ENCODE data around the gene ITK.

ITK gene

DNA sequence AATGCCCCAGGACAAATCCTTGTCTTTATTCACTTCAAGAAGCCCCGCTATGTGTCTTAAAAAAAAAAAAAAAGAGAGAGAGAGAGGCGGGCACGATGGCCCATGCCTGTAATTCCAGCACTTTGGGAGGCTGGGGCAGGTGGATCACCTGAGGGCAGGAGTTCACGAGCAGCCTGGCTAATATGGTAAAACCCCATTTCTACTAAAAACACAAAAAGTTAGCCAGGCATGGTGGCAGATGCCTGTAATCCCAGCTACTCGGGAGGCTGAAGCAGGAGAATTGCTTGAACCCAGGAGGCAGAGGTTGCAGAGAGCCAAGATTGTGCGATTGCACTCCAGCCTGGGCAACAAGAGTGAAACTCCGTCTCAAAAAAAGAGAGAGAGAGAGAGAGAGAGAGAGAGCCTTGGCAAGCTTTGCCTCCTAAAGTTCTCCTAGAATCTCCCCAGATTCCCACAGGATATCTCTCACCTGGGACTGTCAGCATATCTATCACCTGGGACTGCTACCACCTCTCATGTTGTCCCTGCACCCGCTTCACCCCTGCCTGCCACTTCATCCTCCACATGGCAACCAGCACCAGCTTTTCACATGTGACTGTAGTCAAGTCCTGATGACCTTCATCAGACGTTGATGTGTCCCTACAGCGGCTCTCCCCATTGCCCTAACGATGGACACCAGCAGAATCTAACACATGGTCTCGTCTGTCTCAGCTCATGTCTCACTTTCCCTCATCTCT, 5.8 kb downstream of the ITK start:
- Histone ChIP-seq H3K27me3 (ENCODE audit: insufficient read depth, poor library complexity, severe bottlenecking) (peaks cover 7% of the 10 kb centered on the region), H3K27ac (replicated peaks) (no peak overlapping the region), H3K4me3 (replicated peaks; ENCODE audit: insufficient read depth, low read length) (no peak overlapping the region)
- DNase-seq (ENCODE audit: low read depth in 1 of 2, low spot score in 1 of 2): no peak
- TF ChIP-seq, protein P1, sequence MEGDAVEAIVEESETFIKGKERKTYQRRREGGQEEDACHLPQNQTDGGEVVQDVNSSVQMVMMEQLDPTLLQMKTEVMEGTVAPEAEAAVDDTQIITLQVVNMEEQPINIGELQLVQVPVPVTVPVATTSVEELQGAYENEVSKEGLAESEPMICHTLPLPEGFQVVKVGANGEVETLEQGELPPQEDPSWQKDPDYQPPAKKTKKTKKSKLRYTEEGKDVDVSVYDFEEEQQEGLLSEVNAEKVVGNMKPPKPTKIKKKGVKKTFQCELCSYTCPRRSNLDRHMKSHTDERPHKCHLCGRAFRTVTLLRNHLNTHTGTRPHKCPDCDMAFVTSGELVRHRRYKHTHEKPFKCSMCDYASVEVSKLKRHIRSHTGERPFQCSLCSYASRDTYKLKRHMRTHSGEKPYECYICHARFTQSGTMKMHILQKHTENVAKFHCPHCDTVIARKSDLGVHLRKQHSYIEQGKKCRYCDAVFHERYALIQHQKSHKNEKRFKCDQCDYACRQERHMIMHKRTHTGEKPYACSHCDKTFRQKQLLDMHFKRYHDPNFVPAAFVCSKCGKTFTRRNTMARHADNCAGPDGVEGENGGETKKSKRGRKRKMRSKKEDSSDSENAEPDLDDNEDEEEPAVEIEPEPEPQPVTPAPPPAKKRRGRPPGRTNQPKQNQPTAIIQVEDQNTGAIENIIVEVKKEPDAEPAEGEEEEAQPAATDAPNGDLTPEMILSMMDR (IDR thresholded peaks at IDR 0.05; ENCODE audit: insufficient read depth, low read length): no peak
- no peak for TF ChIP-seq POLR2AphosphoS5 (IDR thresholded peaks at IDR 0.05; ENCODE audit: low read depth)
- no peak for TF ChIP-seq SPI1 (IDR thresholded peaks at IDR 0.05; ENCODE audit: borderline replicate concordance, low read depth)
- TF ChIP-seq, protein P2, sequence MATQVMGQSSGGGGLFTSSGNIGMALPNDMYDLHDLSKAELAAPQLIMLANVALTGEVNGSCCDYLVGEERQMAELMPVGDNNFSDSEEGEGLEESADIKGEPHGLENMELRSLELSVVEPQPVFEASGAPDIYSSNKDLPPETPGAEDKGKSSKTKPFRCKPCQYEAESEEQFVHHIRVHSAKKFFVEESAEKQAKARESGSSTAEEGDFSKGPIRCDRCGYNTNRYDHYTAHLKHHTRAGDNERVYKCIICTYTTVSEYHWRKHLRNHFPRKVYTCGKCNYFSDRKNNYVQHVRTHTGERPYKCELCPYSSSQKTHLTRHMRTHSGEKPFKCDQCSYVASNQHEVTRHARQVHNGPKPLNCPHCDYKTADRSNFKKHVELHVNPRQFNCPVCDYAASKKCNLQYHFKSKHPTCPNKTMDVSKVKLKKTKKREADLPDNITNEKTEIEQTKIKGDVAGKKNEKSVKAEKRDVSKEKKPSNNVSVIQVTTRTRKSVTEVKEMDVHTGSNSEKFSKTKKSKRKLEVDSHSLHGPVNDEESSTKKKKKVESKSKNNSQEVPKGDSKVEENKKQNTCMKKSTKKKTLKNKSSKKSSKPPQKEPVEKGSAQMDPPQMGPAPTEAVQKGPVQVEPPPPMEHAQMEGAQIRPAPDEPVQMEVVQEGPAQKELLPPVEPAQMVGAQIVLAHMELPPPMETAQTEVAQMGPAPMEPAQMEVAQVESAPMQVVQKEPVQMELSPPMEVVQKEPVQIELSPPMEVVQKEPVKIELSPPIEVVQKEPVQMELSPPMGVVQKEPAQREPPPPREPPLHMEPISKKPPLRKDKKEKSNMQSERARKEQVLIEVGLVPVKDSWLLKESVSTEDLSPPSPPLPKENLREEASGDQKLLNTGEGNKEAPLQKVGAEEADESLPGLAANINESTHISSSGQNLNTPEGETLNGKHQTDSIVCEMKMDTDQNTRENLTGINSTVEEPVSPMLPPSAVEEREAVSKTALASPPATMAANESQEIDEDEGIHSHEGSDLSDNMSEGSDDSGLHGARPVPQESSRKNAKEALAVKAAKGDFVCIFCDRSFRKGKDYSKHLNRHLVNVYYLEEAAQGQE (IDR thresholded peaks at IDR 0.05; ENCODE audit: insufficient replicate concordance, low read depth): no peak
- TF ChIP-seq GABPA (IDR thresholded peaks at IDR 0.05; ENCODE audit: low read depth): no peak

DNA sequence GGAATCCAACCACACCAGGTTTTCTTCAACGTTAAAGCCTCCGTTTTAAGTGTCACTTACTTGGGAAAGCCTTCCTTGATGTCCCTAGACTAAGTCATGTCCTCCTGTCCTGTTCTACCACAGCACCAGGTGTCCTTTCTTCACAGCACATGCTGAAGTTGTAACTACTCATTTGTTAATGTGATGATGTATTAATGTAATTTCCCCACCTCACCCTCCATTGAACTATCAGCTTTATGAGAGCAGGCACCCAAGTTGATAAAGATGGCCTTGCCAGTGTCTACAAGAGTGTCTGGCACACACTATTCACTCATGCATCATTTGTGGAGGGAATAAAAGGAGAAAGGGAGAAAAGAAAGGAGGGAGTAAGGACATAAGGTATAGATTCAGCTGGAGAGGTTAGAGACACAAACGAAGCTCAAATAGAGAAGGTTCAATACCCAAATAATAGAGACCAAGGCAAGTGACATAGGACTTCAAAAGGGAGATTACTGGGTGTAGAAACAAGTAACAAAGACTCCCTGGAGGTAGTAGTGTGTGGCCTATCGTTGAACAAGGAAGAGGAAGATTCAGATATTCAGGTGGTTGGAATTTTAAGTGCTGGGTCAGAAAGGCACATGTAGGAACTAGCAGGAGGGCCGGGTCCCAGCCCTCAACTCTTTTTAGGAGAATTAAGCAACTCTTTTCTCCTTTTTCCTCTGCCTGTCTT, 6.6 kb downstream of the ITK start:
- Histone ChIP-seq H3K27ac (replicated peaks) (no peak overlapping the region), H3K27me3 (ENCODE audit: insufficient read depth, poor library complexity, severe bottlenecking) (peaks cover 2% of the 10 kb centered on the region), H3K4me3 (replicated peaks; ENCODE audit: insufficient read depth, low read length) (no peak overlapping the region)
- no peak for TF ChIP-seq POLR2AphosphoS5 (IDR thresholded peaks at IDR 0.05; ENCODE audit: low read depth)
- no peak for TF ChIP-seq GABPA (IDR thresholded peaks at IDR 0.05; ENCODE audit: low read depth)
- TF ChIP-seq, protein P1 (IDR thresholded peaks at IDR 0.05; ENCODE audit: insufficient read depth, low read length): no peak
- no peak for DNase-seq (ENCODE audit: low read depth in 1 of 2, low spot score in 1 of 2)

DNA sequence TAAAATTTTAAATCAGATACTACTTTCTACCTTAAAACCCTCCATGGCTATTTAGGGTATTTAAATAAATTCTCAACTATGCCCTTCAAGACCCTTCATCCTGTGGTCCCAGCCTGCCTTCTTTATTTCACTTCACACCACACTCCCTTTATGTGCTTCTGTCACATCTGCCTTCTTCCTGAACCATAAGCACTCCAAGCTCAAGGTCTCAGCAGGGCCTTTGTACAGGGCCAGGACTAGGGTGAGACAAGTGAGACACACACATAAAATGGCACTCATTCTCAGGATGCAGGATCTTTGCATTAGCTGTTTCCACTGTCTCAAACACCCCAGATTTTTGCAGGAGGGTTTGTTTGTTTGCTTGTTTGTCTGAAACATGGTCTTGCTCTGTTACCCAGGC, 7.6 kb downstream of the ITK start:
- Histone ChIP-seq H3K27me3 (ENCODE audit: insufficient read depth, poor library complexity, severe bottlenecking) (peaks cover under 1% of the 10 kb centered on the region), H3K4me3 (replicated peaks; ENCODE audit: insufficient read depth, low read length) (no peak overlapping the region), H3K27ac (replicated peaks) (no peak overlapping the region)
- DNase-seq (ENCODE audit: low read depth in 1 of 2, low spot score in 1 of 2): no peak
- TF ChIP-seq GABPA (IDR thresholded peaks at IDR 0.05; ENCODE audit: low read depth) (no peak), POLR2AphosphoS5 (IDR thresholded peaks at IDR 0.05; ENCODE audit: low read depth) (no peak), SPI1 (IDR thresholded peaks at IDR 0.05; ENCODE audit: borderline replicate concordance, low read depth) (no peak)
- TF ChIP-seq, protein P2 (IDR thresholded peaks at IDR 0.05; ENCODE audit: insufficient replicate concordance, low read depth): no peak
- TF ChIP-seq, protein P1 (IDR thresholded peaks at IDR 0.05; ENCODE audit: insufficient read depth, low read length): no peak

Data from HL-60 (cell line).